Cortex of kidney (tissue), 1 donor: Measurements from ENCODE around the gene BDH1.

Experiments
- DNase-seq: peaks from one replicate; lab custom pipeline; 2025; lab: John Stamatoyannopoulos, UW

Gene BDH1

GRCh38 chr3:197547306-197548011 lies 8.3 kb downstream of the BDH1 start:
- DNase-seq: no peak

- DNase-seq: no peak
Measured at GRCh38 chr3:197546307-197547085, 9.3 kb downstream of the BDH1 start.

GRCh38 chr3:197545571-197545970 lies 10.2 kb downstream of the BDH1 start:
- no peak for DNase-seq

GRCh38 chr3:197545101-197545500 lies 10.7 kb downstream of the BDH1 start:
- no peak for DNase-seq

- DNase-seq: no peak
Measured at GRCh38 chr3:197542741-197543454, 12.9 kb downstream of the BDH1 start.

GRCh38 chr3:197541756-197542539 lies 13.8 kb downstream of the BDH1 start:
- no peak for DNase-seq

- DNase-seq: no peak
Measured at GRCh38 chr3:197540961-197541377, 14.8 kb downstream of the BDH1 start.

- no peak for DNase-seq
Measured at GRCh38 chr3:197539651-197540051, 16.1 kb downstream of the BDH1 start.

GRCh38 chr3:197533927-197534725 lies 21.6 kb downstream of the BDH1 start:
- DNase-seq: no peak

GRCh38 chr3:197533396-197533795 lies 22.4 kb downstream of the BDH1 start:
- DNase-seq: no peak

- DNase-seq: no peak
Measured at GRCh38 chr3:197532388-197532787, 23.4 kb downstream of the BDH1 start.

- no peak for DNase-seq
Measured at GRCh38 chr3:197528190-197528589, 27.6 kb downstream of the BDH1 start.

GRCh38 chr3:197527569-197527968 lies 28.2 kb downstream of the BDH1 start:
- DNase-seq: no peak

- DNase-seq: no peak
Measured at GRCh38 chr3:197525706-197526105, 30.1 kb downstream of the BDH1 start.

- no peak for DNase-seq
Measured at GRCh38 chr3:197524128-197524527, 31.6 kb downstream of the BDH1 start.

GRCh38 chr3:197523526-197523925 lies 32.2 kb downstream of the BDH1 start:
- no peak for DNase-seq

GRCh38 chr3:197522881-197523441 lies 32.8 kb downstream of the BDH1 start:
- no peak for DNase-seq

- DNase-seq: no peak
Measured at GRCh38 chr3:197522183-197522715, 33.5 kb downstream of the BDH1 start.

- DNase-seq: no peak
Measured at GRCh38 chr3:197521277-197522182, 34.2 kb downstream of the BDH1 start.
